Activated CD8-positive, alpha-beta memory T cell treated with anti-CD3 and anti-CD28 coated beads, Interleukin-2, amount 50 U/mL, for 48 hours (primary cell): ENCODE results near the gene BMPR1B.
"Not testable (repeated sequence)": the region's sequence is repeated elsewhere in the genome, so short reads cannot be mapped to it uniquely, and the experiment has no call there.

Source experiments
- DNase-seq: peaks from one replicate; pipeline ENCODE4 v3.0.0-alpha.2; 2020

The BMPR1B gene

GRCh38 chr4:95049551-95050233, 291.9 kb downstream of the BMPR1B start:
- DNase-seq = no peak

DNA sequence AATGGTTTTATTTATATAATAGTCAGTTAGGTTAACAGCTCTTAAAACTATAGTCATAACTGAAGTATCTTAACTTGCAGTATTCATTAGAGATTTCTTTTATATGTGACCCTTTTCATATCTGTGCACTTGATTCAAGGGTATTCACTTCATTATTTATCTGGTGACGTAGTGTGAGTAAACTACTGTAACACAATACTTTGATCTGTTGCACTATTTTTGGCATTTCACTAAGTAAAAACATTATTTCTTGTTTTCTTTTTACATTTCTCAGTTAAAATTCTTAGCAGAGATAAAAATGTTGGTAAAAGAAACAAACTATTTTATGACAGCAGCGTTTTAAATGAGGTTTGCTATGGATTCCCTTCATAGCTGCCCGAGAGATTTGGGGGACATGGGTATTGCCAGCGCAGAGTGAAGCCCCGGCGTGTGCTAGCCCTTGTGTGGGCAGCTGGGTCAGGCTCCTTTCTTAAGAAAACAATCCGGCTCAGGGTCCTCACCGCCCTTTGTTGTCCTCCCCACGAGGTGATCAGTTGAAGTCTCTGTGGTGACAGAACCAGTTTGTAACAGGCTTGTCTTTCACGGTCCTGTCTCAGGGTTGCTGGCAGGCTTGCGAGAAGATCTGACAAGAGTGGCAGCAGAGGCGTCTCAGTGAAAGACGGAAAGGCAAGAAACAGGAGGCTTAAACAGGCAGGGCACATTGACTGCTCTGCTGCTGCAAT, 293.4 kb downstream of the BMPR1B start:
- no peak for DNase-seq

GRCh38 chr4:95051702-95052020, 293.9 kb downstream of the BMPR1B start:
- no peak for DNase-seq

DNA sequence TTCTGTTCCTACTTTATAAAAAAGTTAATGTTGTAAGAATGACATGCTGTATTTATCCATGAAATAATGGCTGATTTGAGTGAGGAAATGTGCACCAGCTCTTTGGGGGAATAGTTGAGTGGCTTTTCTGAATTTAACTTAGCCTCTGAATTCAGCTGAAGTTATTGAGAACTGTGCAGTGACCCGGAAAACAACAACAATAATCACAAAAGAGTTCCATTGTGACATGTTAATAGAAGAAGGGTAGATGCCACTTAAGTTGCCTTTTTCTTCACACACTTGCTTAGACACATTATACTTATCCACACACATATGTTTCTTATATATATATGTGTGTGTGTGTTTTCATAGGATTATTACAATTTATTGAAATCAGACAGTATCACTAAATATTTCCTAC, 301.2 kb downstream of the BMPR1B start:
- no peak for DNase-seq

- no peak for DNase-seq
These were observed 301.9 kb downstream of the BMPR1B start for GRCh38 chr4:95059663-95060062.

- DNase-seq = no peak
These were observed 303.5 kb downstream of the BMPR1B start for GRCh38 chr4:95061220-95061619.

DNA sequence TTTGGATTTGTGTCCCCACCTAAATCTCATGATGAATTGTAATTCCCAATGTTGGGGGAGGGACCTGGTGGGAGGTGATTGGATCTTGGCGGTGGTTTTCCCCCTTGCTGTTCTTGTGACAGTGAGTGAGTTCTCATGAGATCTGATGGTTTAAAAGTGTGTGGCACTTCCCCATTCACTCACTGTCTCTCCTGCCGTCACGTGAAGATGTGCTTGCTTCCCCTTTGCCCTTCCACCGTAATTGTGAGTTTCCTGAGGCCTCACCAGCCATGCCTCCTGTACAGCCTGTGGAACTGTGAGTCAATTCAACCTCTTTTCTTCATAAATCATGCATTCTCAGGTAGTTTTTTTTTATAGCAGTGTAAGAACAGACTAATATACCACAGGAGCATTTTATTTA, 304.0 kb downstream of the BMPR1B start:
- DNase-seq = not testable (repeated sequence)

- no peak for DNase-seq
These were observed 308.3 kb downstream of the BMPR1B start for GRCh38 chr4:95066050-95066449.

DNA sequence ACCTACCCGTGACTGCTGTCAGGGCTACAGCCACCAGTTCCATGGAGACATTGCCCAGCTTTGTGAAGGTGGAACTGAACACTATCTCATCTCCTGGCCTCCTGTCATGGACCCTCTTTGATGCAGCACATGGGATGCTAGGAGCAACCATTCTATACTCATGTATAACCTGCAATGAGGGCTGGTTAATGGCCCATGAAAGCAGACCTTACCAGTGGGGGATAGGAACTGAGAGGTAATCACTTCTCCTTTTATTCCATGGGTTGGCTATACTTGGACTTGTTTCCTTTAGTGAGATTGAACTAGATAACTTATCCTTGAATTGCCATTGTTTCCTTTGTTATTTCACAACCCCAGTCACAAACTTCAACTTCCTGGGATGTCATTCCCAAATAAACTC, 310.6 kb downstream of the BMPR1B start:
- no peak for DNase-seq

GRCh38 chr4:95068818-95069478, 311.2 kb downstream of the BMPR1B start:
- no peak for DNase-seq

DNA sequence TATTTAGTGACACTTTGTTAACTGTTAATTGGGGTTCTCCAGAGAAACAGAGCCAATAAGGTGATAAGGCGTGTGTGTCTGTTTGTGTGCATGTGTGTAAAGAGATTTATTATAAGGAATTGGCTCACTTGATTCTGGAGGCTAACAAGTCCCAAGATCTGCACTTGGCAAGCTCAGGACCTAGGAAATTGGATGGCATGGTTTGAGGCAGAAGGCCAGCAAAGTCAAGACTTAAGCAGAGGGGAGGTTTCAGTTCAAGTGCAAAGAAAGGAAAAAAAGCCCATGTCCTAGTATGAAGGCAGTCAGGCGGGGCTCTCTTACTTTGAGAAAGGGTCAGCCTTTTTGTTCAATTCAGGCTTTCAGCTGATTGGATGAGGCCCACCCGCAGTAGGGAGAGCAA, 314.1 kb downstream of the BMPR1B start:
- DNase-seq = no peak

- no peak for DNase-seq
These were observed 315.9 kb downstream of the BMPR1B start for GRCh38 chr4:95073646-95074045.

DNA sequence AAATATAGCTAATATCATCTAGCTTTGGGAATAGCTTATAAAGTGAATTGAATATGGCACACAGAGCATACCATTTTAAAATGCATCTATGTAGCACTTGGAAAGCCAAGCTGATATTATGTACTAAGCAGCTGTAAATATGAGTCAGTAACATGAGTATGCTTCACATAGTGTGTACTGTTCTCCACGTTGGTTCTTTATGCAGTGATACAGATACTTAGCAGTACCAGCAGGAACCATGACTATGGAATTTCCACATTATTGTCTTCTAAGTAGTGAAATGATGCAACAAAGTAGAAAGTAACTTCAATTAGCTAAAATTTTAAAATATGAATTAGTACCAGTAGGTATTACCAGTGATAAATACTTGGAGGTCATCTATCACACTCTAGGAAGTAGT, 320.1 kb downstream of the BMPR1B start:
- no peak for DNase-seq

DNA sequence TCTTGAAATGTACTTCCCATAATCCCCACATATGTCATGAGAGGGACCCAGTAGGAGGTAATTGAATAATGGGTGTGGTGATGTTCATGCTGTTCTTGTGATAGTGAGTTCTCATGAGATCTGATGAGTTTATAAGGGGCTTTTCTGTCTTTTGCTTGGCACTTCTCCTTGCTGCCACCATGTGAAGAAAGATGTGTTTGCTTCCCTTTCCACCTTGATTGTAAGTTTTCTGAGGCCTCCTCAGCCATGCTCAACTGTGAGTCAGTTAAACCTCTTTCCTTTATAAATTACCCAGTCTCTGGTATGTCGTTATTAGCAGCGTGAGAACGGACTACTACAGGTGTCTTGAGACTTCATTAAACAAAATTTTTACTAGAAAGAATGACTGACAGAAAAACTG, 323.2 kb downstream of the BMPR1B start:
- no peak for DNase-seq

DNA sequence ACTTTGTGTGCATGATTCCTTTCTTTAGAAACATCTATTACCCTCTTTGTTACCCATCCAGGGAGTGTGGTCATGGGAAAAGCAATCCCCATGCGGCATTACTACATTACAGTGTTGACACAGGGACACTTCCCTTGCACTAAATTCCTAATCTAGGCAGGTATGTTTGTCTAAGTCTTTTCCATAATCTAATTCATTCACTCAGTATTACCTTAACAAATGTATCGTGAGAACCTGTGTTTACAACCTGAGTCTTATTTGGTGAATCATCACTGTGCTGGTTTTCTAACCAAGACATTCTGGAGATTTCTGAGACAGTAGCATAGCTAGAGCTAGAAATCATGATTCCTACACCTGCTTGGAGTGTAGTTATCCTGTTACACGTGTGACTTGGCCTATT, 326.8 kb downstream of the BMPR1B start:
- DNase-seq = no peak

GRCh38 chr4:95085124-95085833, 327.5 kb downstream of the BMPR1B start:
- no peak for DNase-seq

DNA sequence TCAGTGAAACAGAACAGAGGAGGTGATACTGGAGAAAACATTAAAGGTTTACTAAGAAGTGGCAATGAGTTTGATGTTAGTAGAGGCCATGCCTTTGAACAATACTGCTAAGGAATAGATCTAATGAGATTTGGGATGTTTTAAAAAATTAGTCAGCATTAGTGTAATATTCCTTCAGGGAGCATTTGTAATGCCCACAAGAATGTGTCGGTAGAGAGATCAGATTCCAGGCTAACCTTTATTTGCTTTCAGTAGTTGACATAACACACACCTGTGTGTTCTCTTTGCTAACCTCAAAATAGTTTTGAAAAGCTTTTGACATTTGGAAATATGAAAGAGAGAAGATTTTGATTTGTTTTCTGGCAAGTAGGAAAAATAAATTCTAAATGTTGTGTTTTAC, 328.8 kb downstream of the BMPR1B start:
- no peak for DNase-seq

DNA sequence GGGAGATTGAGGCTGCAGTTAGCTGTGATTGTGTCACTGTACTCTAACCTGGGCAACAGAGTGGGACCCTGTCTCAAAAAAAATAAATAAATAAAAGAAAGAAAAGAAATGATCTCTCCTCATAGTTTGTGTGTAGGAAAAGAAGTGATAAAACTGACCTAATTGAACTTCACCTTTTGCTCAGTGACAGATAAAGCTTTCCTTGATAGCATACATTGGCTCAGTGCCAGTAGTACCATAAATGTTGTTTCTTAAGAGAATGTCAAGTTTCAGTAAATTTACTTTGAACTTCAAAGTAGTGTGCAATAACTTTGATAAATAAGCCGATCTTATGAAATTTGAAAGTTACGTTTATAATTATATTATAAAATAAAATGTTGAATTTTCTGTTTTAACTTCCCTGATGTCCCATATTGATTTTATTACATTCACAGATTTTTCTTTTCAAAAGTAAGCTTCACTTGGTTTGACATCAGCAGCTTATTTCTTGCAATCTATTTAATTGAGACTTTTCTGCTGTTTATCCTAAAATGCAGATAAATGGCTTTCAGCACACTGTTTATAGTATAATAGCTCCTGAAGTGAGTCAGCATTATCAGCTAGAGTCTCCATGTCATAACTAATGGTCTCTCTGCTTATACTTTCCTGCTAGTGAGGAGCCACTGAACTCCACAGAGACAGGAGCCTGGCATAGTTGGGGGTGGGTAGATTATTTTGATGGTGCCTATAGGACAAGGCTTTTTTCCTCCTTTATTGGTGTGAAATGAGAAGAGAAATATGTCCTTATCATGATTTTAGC, 330.1 kb downstream of the BMPR1B start:
- DNase-seq = no peak

DNA sequence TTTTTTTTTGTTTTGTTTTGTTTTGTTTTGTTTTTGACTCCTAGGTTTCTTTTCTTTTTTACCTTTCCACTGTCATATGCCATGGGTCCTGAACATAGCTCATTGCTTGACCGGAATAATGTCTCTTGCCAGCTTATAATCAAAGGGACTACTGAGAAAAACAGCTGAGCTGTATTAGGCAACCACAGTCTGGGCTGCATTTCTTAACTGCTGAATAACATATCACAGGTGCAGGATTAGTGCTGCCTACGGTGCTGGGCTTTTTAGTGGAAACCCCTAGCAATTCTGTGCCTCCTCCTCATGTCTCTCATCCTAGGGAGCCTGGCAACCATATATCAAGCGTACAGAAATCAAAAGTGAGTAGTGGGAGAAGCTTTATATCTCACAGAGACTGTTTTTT, 333.5 kb downstream of the BMPR1B start:
- DNase-seq = no peak

DNA sequence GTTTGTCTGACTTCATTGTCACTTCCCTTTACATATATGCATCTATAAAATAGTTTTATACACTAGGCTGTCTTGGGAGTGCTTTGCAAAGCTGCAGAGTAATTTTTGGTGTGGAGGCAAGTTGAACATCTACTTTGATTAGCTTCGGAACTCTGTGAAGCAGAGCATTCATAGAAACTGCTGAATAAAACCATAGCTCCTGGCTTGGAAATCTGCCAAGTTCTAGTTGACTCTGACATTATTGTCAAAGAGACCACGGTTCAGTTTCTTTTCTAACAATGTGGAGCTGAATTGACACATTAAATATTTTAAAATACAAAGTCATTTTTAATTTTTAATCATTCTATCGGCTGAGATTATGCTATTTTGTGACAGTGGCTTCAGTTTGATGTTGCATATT, 335.0 kb downstream of the BMPR1B start:
- DNase-seq = no peak

- no peak for DNase-seq
These were observed 335.7 kb downstream of the BMPR1B start for GRCh38 chr4:95093460-95093859.

GRCh38 chr4:95093936-95094929, 336.5 kb downstream of the BMPR1B start:
- no peak for DNase-seq
